ENCODE data around the gene ST6GAL2.

Gene ST6GAL2

GRCh38 chr2:106885971-106886915, at the start of gene ST6GAL2:
Gene ST6GAL2, minus strand, starts transcription at chr2:106886167. Its CDS starts 42,190 bp downstream, at chr2:106843977.
- TF ChIP-seq, protein P1, sequence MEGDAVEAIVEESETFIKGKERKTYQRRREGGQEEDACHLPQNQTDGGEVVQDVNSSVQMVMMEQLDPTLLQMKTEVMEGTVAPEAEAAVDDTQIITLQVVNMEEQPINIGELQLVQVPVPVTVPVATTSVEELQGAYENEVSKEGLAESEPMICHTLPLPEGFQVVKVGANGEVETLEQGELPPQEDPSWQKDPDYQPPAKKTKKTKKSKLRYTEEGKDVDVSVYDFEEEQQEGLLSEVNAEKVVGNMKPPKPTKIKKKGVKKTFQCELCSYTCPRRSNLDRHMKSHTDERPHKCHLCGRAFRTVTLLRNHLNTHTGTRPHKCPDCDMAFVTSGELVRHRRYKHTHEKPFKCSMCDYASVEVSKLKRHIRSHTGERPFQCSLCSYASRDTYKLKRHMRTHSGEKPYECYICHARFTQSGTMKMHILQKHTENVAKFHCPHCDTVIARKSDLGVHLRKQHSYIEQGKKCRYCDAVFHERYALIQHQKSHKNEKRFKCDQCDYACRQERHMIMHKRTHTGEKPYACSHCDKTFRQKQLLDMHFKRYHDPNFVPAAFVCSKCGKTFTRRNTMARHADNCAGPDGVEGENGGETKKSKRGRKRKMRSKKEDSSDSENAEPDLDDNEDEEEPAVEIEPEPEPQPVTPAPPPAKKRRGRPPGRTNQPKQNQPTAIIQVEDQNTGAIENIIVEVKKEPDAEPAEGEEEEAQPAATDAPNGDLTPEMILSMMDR (conservative IDR thresholded peaks at IDR 0.05; ENCODE audit: low read depth, low read length) = no peak
- H3K4me3 ChIP-seq (ENCODE audit: low read length) = peak within 1 kb of the TSS; percentile 62
- no peak for DNase-seq (ENCODE audit: low read depth)

DNA sequence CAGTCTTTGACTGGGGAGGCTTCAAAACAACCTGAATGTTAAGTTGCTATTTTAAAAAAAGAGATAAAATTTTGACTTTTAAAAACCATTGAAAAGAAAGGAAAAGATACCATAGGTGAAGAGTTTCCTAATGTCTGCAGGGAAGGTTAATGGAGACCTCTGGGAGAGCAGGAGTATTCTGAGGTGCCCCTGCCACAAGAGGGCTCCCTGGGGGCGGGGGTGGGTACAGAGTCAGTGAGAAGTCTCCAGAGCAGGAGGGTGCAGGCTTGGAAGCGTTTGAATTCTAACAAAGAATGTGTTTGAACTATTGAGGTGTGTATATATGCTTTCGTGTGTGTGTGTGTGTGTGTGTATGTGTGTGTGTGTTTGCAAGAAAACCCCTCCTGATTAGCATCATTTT, 46.7 kb upstream of the ST6GAL2 start:
- DNase-seq (ENCODE audit: low read depth) = no peak
- TF ChIP-seq, protein P1 (conservative IDR thresholded peaks at IDR 0.05; ENCODE audit: low read depth, low read length) = no peak
- no peak overlapping the region for H3K4me3 ChIP-seq (ENCODE audit: low read length)

DNA sequence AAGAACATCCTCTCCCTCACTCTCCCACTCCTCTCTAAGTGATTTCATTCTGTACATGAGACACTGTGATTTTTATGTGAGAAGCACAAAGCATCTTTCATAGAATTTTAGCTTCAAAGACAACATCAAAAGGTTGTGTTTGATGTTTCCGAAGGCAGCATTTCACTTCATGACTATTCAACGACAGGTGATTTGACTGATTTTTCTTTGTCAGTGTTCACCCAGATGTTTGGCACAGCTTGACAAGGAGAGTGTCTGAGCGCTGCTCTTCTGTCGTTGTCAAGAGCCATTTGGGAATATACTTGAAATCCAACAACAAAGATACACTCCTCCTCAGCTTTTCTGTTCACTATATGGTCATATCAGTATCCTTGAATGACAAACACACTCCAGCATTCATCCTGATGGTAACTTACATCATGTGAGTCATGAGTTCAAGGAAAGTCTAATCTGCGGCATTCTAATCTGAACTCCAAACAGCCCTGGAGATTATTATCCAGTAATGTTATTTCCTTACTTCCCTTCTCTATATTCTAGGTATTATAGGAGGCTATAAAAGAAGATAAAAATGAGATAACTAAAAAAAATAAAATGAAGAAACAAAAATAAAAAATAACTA, 45.9 kb upstream of the ST6GAL2 start:
- TF ChIP-seq, protein P1 (conservative IDR thresholded peaks at IDR 0.05; ENCODE audit: low read depth, low read length) = no peak

GRCh38 chr2:106921451-106921850, 35.5 kb upstream of the ST6GAL2 start:
- TF ChIP-seq, protein P1 (conservative IDR thresholded peaks at IDR 0.05; ENCODE audit: low read depth, low read length) = no peak
- H3K4me3 ChIP-seq (ENCODE audit: low read length) = no peak overlapping the region
- no peak for DNase-seq (ENCODE audit: low read depth)

More for the DNA sequence above, 45.9 kb upstream of the ST6GAL2 start:
- no peak for DNase-seq (ENCODE audit: low read depth)
- H3K4me3 ChIP-seq (ENCODE audit: low read length) = no peak overlapping the region

GRCh38 chr2:106919012-106919411, 33.0 kb upstream of the ST6GAL2 start:
- DNase-seq (ENCODE audit: low read depth) = no peak
- H3K4me3 ChIP-seq (ENCODE audit: low read length) = no peak overlapping the region
- TF ChIP-seq, protein P1 (conservative IDR thresholded peaks at IDR 0.05; ENCODE audit: low read depth, low read length) = no peak

DNA sequence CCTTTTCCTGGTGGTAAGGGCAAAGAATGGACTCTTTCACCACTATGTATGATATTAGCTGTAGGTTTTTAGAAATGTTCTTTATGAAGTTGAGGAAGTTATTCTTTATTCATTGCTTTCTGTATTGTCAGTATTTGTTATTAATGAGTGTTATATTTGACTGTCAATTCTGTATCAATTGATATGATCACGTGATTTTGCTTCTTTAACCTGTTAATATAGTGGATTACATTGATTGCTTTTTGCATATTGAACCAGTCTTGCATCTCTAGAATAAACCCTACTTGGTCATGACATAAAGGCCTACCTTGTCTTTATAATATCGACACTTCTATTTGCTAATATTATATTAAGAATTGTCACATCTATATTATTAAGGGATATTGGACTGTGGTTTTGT, 18.3 kb upstream of the ST6GAL2 start:
- H3K4me3 ChIP-seq (ENCODE audit: low read length) = no peak overlapping the region
- TF ChIP-seq, protein P1 (conservative IDR thresholded peaks at IDR 0.05; ENCODE audit: low read depth, low read length) = no peak
- no peak for DNase-seq (ENCODE audit: low read depth)
